Hematopoietic multipotent progenitor cell treated with erythropoietin and hydrocortisone succinate and interleukin-3 and kit ligand, for 6 days (in vitro differentiated cells): Measurements from ENCODE around the gene CARD14.
"Not testable (repeated sequence)": the region's sequence is repeated elsewhere in the genome, so short reads cannot be mapped to it uniquely, and the experiment has no call there.

Source experiments
- DNase-seq: peaks from one replicate; pipeline ENCODE4 v3.0.0-alpha.2; 2015

The CARD14 gene

DNA sequence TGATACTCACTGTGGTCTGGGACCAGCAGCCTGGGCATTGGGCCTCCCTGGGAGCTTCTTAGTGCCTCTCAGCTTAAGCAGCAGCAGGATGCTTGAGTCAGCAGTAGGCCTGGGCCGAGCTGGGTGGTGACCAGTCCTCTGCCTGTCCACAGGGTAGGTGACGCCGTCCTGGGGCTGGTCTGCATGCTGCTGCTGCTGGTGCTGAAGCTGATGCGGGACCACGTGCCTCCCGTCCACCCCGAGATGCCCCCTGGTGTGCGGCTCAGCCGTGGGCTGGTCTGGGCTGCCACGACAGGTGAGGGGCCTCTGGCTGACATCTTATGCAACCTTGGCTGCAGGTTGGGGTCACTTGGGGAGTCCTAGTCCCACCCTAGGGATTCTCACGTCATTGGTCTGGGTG is 57.8 kb downstream of the CARD14 start:
- DNase-seq = no peak

DNA sequence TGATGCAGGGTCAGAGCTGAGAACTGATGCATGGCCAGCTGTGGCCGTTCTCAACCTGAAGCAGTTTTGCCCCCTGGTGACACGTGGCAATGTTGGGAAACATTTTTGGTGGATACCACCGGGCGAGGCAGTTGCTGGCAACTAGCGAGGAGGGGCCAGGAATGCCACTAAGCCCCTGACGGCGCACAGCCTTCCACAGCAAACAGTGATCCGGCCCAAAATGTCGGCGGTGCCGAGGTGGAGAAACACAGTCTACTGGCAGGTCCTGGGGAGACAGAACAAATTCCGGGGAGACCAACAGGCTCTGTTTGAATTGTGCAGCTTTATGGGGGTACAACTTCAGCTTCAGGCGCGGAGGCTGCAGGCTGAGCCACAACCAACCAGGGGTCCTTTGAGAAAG is 58.6 kb downstream of the CARD14 start:
- no peak for DNase-seq

GRCh38 chr17:80229011-80229410 is 59.2 kb downstream of the CARD14 start:
- no peak for DNase-seq

GRCh38 chr17:80232438-80232837 is 62.6 kb downstream of the CARD14 start:
- DNase-seq = no peak

DNA sequence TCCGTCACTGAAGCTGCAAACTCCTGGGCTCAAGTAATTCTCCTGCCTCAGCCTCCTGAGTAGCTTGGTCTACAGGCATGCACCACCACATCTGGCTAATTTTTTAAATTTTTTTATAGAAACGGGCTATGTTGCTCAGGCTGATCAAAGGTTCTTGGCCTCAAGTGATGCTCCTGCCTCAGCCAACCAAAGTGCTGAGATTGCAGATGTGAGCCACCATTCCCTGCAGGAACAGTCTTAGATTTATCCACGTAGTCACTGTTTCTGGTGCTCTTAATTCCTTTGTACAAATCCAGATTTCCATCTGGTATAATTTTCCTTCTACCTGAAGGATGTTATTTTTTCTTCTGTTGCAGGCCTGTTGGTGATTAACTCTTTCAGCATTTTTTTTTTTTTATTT is 63.4 kb downstream of the CARD14 start:
- no peak for DNase-seq

DNA sequence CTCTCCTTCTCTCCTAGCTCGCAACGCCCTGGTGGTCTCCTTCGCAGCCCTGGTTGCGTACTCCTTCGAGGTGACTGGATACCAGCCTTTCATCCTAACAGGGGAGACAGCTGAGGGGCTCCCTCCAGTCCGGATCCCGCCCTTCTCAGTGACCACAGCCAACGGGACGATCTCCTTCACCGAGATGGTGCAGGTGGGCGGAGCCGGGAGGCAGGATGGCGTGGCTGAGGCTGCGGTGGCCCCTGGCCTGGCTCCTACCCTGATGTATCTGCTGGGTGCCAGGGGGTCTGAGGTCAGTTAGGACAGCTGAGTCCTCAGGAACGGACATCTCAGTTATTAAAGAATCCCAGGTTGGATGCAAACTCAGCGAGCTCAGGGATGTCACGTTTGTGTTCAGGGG is 67.1 kb downstream of the CARD14 start:
- no peak for DNase-seq

DNA sequence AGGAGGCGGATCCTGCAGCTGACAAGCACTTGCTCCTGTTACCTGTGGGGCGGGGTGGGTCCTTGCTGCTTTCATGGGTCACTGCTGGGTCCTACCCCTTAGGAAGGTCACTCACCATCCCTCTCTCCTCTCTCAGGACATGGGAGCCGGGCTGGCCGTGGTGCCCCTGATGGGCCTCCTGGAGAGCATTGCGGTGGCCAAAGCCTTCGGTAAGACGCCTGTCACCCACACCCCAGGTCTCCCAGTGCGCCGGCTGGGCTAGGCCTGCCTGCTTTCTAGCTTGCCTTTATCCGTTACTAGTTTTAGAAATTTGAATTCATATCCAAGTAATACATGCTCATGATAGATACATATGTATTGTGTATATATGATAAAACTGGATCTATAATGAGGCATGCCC is 67.6 kb downstream of the CARD14 start:
- no peak for DNase-seq

DNA sequence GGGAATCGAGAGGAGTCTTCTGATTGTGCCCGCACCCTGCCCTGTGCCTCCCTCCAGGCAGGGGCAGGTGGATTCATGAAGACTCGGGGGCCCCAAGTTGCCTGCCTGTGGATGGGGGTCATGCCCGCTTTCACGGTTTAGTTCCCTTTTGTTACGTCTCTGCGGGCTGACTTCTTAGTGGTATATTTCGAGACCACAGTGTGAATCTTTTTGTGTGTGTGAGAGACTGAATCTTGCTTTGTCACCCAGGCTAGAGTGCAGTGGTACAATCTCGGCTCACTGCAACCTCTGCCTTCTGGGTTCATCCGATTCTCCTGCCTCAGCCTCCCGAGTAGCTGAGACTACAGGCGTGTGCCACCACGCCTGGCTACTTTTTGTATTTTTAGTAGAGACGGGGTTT is 72.7 kb downstream of the CARD14 start:
- no peak for DNase-seq

- DNase-seq = no peak
These were observed 74.0 kb downstream of the CARD14 start for GRCh38 chr17:80243526-80244433.

DNA sequence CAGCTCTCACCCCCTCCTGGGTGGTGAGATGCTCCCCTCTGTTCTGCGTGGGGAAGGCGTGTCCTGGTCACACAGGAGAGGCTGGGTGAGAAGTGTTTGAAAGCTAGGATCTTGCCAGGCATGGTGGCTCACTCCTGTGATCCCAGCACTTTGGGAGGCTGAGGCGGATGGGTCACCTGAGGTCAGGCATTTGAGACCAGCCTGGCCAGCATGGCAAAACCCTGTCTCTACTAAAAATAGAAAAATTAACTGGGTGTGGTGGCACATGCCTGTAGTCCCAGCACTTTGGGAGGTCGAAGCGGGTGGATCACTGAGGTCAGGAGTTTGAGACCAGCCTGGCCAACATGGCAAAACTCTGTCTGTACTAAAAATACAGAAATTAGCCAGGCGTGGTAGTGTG is 74.6 kb downstream of the CARD14 start:
- not testable (repeated sequence) for DNase-seq

DNA sequence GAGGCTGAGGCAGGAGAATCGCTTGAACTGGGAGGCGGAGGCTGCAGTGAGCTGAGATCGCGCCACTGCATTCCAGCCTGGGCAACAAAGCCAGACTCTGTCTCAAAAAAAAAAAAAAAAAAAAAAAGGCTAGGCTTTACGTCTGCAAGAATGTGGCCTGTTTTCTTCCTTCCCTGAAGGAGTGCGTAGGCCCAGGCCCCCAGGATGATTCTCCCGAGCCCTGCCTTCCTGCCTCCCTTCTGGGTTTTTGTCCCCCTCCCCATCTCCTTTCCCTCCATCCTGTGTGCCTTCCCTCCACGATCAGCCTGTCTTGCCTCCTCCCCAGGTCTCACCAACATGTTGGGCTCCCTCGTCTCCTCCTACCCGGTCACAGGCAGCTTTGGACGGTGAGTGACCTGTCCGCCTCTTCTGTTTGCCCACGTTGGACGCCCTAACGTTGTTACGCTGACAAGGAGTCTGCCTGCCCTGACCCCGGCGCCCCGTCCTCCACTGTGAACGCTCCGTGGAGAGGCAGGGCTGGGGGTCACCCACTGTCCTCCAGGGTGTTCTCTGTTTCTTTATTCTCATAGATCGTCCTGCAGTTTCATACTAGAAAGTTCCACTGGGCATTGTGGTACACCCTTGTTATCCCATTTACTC is 75.2 kb downstream of the CARD14 start:
- DNase-seq = no peak

- no peak for DNase-seq
These were observed 75.9 kb downstream of the CARD14 start for GRCh38 chr17:80245566-80246265.

- no peak for DNase-seq
These were observed 76.4 kb downstream of the CARD14 start for GRCh38 chr17:80246266-80246681.

GRCh38 chr17:80246726-80247125 is 76.9 kb downstream of the CARD14 start:
- no peak for DNase-seq

DNA sequence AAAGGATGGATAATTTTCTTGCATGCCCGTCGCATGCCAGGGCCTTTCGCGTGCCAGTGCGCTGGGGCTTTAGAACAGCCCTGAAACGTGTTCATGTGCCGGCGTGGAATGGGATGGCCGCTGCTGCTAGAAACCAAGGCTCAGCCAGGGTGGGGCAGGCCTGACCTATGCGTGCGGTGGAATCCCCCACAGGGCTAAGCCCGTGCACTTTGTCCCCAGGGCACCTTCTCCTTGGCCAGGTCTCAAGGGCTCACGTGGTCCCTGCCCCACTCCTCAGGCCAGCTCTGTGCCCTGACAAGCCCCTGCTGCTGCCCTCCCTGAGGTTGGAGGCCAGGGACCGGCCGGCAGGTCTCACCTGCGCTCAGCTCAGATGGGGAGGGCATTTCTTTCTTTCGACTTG is 77.7 kb downstream of the CARD14 start:
- DNase-seq = no peak

- DNase-seq = no peak
These were observed 78.4 kb downstream of the CARD14 start for GRCh38 chr17:80248001-80248893.

- no peak for DNase-seq
These were observed 79.3 kb downstream of the CARD14 start for GRCh38 chr17:80248894-80249710.

DNA sequence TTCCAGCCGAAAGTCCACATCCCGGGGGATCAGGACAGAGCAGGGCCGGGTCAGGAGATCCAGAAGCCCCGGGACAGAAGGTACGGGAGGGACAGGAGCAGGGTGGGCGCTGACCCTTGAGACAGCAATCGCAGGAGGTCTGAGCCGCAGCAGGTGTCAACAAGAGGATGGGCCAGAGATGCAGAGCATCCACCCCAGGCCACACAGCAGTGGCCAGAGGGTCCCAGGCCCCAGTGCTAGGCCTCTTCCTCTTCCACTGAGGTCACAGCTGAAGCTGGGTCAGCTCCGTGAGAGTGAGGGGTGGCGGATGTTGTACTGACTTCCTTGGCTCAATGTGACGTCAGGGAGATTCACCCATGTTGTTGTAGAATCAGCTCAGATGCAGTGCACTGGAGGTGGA is 82.1 kb downstream of the CARD14 start:
- DNase-seq = no peak

DNA sequence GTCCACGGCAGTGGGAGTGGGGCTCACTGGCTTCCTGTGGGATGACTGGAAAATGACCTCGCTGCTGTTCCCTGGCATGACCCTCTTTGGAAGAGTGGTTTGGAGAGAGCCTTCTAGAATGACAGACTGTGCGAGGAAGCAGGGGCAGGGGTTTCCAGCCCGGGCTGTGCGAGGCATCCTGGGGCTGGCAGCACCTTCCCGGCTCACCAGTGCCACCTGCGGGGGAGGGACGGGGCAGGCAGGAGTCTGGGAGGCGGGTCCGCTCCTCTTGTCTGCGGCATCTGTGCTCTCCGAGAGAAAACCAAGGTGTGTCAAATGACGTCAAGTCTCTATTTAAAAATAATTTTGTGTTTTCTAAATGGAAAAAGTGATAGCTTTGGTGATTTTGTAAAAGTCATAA is 83.0 kb downstream of the CARD14 start:
- DNase-seq = peak; percentile 85

- no peak for DNase-seq
These were observed 84.0 kb downstream of the CARD14 start for GRCh38 chr17:80253631-80254395.
